MCF 10A (cell line): ENCODE measurements around the gene SMIM44. TPM values are rescaled to one million over a fixed set of nuclear protein-coding genes. Genes with fewer than 3 reads are reported as not detected.
"Not testable (repeated sequence)": the region's sequence is repeated elsewhere in the genome, so short reads cannot be mapped to it uniquely, and the experiment has no call there.

ENCODE experiments used
- BruUV-seq: library from RNA; stranded (reverse); fragments of 400-500 nt; replicated peaks from 2 replicates; lab custom pipeline; 2021; lab: Mats Ljungman, UMichigan
- CTCF ChIA-PET: fragments of 300-600 bp; sonication (Branson Sonifier 250); formaldehyde crosslinking; extraction: SDS; loops from one replicate; lab custom pipeline; 2021; ENCODE audit warnings: antibody characterized with exemption, inconsistent platforms; lab: Yijun Ruan, JAX
- POLR2A ChIA-PET: fragments of 300-600, 350-650 bp; sonication (Branson Sonifier 250); formaldehyde crosslinking; extraction: SDS; loops from one replicate; lab custom pipeline; 2020; ENCODE audit warnings: antibody characterized with exemption, inconsistent platforms; lab: Yijun Ruan, JAX
- DNase-seq: peaks from one replicate; pipeline ENCODE4 v3.0.0-alpha.2; 2018; ENCODE audit not compliant: unreplicated experiment
- H3K27ac Mint-ChIP-seq: one replicate; pipeline ENCODE4 v1.8.0; 2022; ENCODE audit warnings: mild to moderate bottlenecking, low read depth, mixed read lengths; ENCODE audit not compliant: unreplicated experiment
- H3K27me3 Mint-ChIP-seq: one replicate; pipeline ENCODE4 v1.8.0; 2022; ENCODE audit warnings: mixed read lengths; ENCODE audit not compliant: insufficient read depth, unreplicated experiment
- H3K36me3 Mint-ChIP-seq: one replicate; pipeline ENCODE4 v1.8.0; 2022; ENCODE audit warnings: mild to moderate bottlenecking, moderate library complexity, mixed read lengths; ENCODE audit not compliant: insufficient read depth, unreplicated experiment
- H3K4me1 Mint-ChIP-seq: one replicate; pipeline ENCODE4 v1.8.0; 2022; ENCODE audit warnings: mixed read lengths; ENCODE audit not compliant: insufficient read depth, unreplicated experiment
- H3K4me3 Mint-ChIP-seq: one replicate; pipeline ENCODE4 v1.8.0; 2022; ENCODE audit warnings: mild to moderate bottlenecking, moderate library complexity, mixed read lengths; ENCODE audit not compliant: unreplicated experiment
- H3K9me3 Mint-ChIP-seq: one replicate; pipeline ENCODE4 v1.8.0; 2022; ENCODE audit warnings: mixed read lengths; ENCODE audit not compliant: unreplicated experiment
- CTCF ChIP-seq: fragments of 200-600 bp; IDR thresholded peaks from one replicate; pipeline ENCODE4 v1.8.0; 2022; ENCODE audit warnings: antibody characterized with exemption, mild to moderate bottlenecking; ENCODE audit not compliant: unreplicated experiment
- intact Hi-C: fragments of 100-400 bp; cut with micrococcal nuclease; formaldehyde crosslinking; loops from 2 replicates; pipeline ENCODE4 v1.14.1; 2022
- total RNA-seq: library from RNA; stranded (reverse); gene quantifications from 2 replicates; pipeline ENCODE4 v1.2.3, GENCODE V29; 2022

SMIM44 gene
- total RNA-seq, 1 experiment from 2014 or later: not detected

GRCh38 chr19:3454656-3455392 is 28.4 kb downstream of the SMIM44 start:
- intact Hi-C loops: no loop called here
- no TSS peak for BruUV-seq
- no peaks in the 10 kb centered on the region for H3K27me3 Mint-ChIP-seq
- no peak overlapping the region for H3K27ac Mint-ChIP-seq
- ChIA-PET CTCF (interaction anchor here (1.0 kb wide), 1 partner anchor 23 kb away, joined by 4 read pairs; no protein-coding TSS in a partner anchor), POLR2A (interaction anchor here (0.6 kb wide), 1 partner anchor 33 kb away, joined by 5 read pairs; no protein-coding TSS in a partner anchor)
- no peak overlapping the region for H3K4me3 Mint-ChIP-seq
- peaks cover 7% of the 10 kb centered on the region for H3K4me1 Mint-ChIP-seq
- H3K9me3 Mint-ChIP-seq: no peaks in the 10 kb centered on the region
- no peak for DNase-seq
- no peak for TF ChIP-seq CTCF
- H3K36me3 Mint-ChIP-seq: peaks cover 86% of the 10 kb centered on the region

GRCh38 chr19:3453840-3454239 is 29.4 kb downstream of the SMIM44 start:
- ChIA-PET CTCF (no interaction called here), POLR2A (interaction anchor here (0.6 kb wide), 1 partner anchor 529 kb away, joined by 3 read pairs; no protein-coding TSS in a partner anchor)
- H3K4me3 Mint-ChIP-seq: no peak overlapping the region
- no peak for TF ChIP-seq CTCF
- peaks cover 7% of the 10 kb centered on the region for H3K4me1 Mint-ChIP-seq
- no peak for DNase-seq
- no peaks in the 10 kb centered on the region for H3K9me3 Mint-ChIP-seq
- intact Hi-C loops: no loop called here
- no TSS peak for BruUV-seq
- H3K36me3 Mint-ChIP-seq: peaks cover 86% of the 10 kb centered on the region
- H3K27ac Mint-ChIP-seq: no peak overlapping the region
- no peaks in the 10 kb centered on the region for H3K27me3 Mint-ChIP-seq

- H3K9me3 Mint-ChIP-seq, H3K4me1 Mint-ChIP-seq, CTCF ChIA-PET, BruUV-seq, H3K27me3 Mint-ChIP-seq, DNase-seq, H3K4me3 Mint-ChIP-seq, intact Hi-C loops: not testable (repeated sequence)
- POLR2A ChIA-PET: interaction anchor here (0.6 kb wide), 1 partner anchor 530 kb away, joined by 3 read pairs; no protein-coding TSS in a partner anchor
- H3K27ac Mint-ChIP-seq: peak overlapping the region; percentile 97
- peaks cover 89% of the 10 kb centered on the region for H3K36me3 Mint-ChIP-seq
These were observed 30.4 kb downstream of the SMIM44 start for GRCh38 chr19:3452942-3453214.

- ChIA-PET POLR2A (no interaction called here), CTCF (interaction anchor here (0.7 kb wide), 1 partner anchor 167 kb away, joined by 4 read pairs; no protein-coding TSS in a partner anchor)
- TF ChIP-seq CTCF: no peak
- H3K36me3 Mint-ChIP-seq: peaks cover 92% of the 10 kb centered on the region
- no peak overlapping the region for H3K4me3 Mint-ChIP-seq
- peak overlapping the region; percentile 97 for H3K27ac Mint-ChIP-seq
- no TSS peak for BruUV-seq
- no peaks in the 10 kb centered on the region for H3K9me3 Mint-ChIP-seq
- H3K4me1 Mint-ChIP-seq: peaks cover 7% of the 10 kb centered on the region
- intact Hi-C loops: no loop called here
- no peak for DNase-seq
- no peaks in the 10 kb centered on the region for H3K27me3 Mint-ChIP-seq
These were observed 30.9 kb downstream of the SMIM44 start for GRCh38 chr19:3452171-3452941.
